ENCODE measurements around the gene ACAP1.
"Not testable (repeated sequence)": the region's sequence is repeated elsewhere in the genome, so short reads cannot be mapped to it uniquely, and the experiment has no call there.

DNA sequence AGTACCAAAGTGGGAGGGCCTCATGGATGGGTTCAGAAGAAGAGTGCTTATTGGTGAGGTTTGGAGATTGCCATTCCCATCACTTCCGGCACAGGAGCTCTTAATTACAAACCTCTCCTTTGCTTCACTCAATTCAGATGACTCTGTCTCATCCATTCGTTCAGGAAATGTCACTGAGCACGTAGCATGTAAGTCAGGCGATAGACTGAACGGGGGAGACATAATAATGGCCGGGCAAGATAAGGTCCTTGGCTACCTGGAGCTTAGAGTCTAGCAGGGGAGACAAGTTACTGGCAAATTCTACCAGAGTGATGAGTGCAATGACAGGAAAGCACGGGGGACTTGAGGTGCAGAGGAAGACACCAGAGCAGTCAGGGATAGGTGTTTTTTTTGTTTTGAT, 29.6 kb downstream of the ACAP1 start:
- TF ChIP-seq, protein P1, sequence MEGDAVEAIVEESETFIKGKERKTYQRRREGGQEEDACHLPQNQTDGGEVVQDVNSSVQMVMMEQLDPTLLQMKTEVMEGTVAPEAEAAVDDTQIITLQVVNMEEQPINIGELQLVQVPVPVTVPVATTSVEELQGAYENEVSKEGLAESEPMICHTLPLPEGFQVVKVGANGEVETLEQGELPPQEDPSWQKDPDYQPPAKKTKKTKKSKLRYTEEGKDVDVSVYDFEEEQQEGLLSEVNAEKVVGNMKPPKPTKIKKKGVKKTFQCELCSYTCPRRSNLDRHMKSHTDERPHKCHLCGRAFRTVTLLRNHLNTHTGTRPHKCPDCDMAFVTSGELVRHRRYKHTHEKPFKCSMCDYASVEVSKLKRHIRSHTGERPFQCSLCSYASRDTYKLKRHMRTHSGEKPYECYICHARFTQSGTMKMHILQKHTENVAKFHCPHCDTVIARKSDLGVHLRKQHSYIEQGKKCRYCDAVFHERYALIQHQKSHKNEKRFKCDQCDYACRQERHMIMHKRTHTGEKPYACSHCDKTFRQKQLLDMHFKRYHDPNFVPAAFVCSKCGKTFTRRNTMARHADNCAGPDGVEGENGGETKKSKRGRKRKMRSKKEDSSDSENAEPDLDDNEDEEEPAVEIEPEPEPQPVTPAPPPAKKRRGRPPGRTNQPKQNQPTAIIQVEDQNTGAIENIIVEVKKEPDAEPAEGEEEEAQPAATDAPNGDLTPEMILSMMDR (IDR thresholded peaks at IDR 0.05; ENCODE audit: low read depth, low read length): not testable (repeated sequence)
- not testable (repeated sequence) for TF ChIP-seq POLR2A (IDR thresholded peaks at IDR 0.05; ENCODE audit: extremely low read depth, insufficient read length); MYC (IDR thresholded peaks at IDR 0.05; ENCODE audit: low read depth, low read length)
